HEK293 (cell line): ENCODE data around the gene PBX2.

ENCODE experiments used
- GFI1B ChIP-seq: fragments of 450-650 bp; formaldehyde crosslinking; IDR thresholded peaks from 2 replicates; pipeline ENCODE4 v1.5.1; 2016; ENCODE audit warnings: missing biosample characterization, missing genetic modification characterization
- HOXC10 ChIP-seq: sonication (generic); formaldehyde crosslinking; IDR thresholded peaks from 2 replicates; pipeline ENCODE4 v1.8.1; 2023; ENCODE audit warnings: mild to moderate bottlenecking, missing genetic modification reagents
- IKZF3 ChIP-seq: fragments of 450-650 bp; IDR thresholded peaks from 2 replicates; pipeline ENCODE4 v1.5.0; 2018; ENCODE audit warnings: missing biosample characterization, mild to moderate bottlenecking, missing genetic modification characterization, moderate library complexity
- KLF1 ChIP-seq: fragments of 450-650 bp; formaldehyde crosslinking; IDR thresholded peaks from 2 replicates; pipeline ENCODE4 v1.5.1; 2016; ENCODE audit warnings: missing biosample characterization, missing genetic modification characterization
- KLF8 ChIP-seq: fragments of 450-650 bp; formaldehyde crosslinking; IDR thresholded peaks from 2 replicates; pipeline ENCODE4 v1.5.1; 2016; ENCODE audit warnings: missing biosample characterization, missing genetic modification characterization
- MZF1 ChIP-seq: fragments of 450-650 bp; formaldehyde crosslinking; IDR thresholded peaks from 2 replicates; pipeline ENCODE4 v1.5.1; 2017; ENCODE audit warnings: missing biosample characterization, missing genetic modification characterization, borderline replicate concordance
- PRDM6 ChIP-seq: fragments of 450-650 bp; formaldehyde crosslinking; IDR thresholded peaks from 2 replicates; pipeline ENCODE4 v1.5.1; 2017; ENCODE audit warnings: missing biosample characterization, missing genetic modification characterization
- REPIN1 ChIP-seq: fragments of 450-650 bp; formaldehyde crosslinking; IDR thresholded peaks from 2 replicates; pipeline ENCODE4 v1.5.1; 2017; ENCODE audit warnings: missing biosample characterization, missing genetic modification characterization, low read depth
- SCRT2 ChIP-seq: fragments of 450-650 bp; formaldehyde crosslinking; IDR thresholded peaks from 2 replicates; pipeline ENCODE4 v1.5.1; 2016; ENCODE audit warnings: missing biosample characterization, missing genetic modification characterization
- SP7 ChIP-seq: fragments of 450-650 bp; formaldehyde crosslinking; IDR thresholded peaks from 2 replicates; pipeline ENCODE4 v1.5.1; 2016; ENCODE audit warnings: missing biosample characterization, missing genetic modification characterization
- YY2 ChIP-seq: fragments of 450-650 bp; formaldehyde crosslinking; IDR thresholded peaks from 2 replicates; pipeline ENCODE4 v1.5.1; 2016; ENCODE audit warnings: missing biosample characterization, missing genetic modification characterization
- ZFP69B ChIP-seq: fragments of 450-650 bp; formaldehyde crosslinking; IDR thresholded peaks from 2 replicates; pipeline ENCODE4 v1.5.1; 2016; ENCODE audit warnings: missing biosample characterization, missing genetic modification characterization
- ZNF112 ChIP-seq: fragments of 450-650 bp; formaldehyde crosslinking; IDR thresholded peaks from 2 replicates; pipeline ENCODE4 v1.5.0; 2017; ENCODE audit warnings: missing biosample characterization, missing genetic modification characterization
- ZNF132 ChIP-seq: fragments of 450-650 bp; formaldehyde crosslinking; IDR thresholded peaks from 2 replicates; pipeline ENCODE4 v1.5.1; 2017; ENCODE audit warnings: missing biosample characterization, missing genetic modification characterization, borderline replicate concordance
- ZNF148 ChIP-seq: fragments of 450-650 bp; formaldehyde crosslinking; IDR thresholded peaks from 2 replicates; pipeline ENCODE4 v1.5.0; 2017; ENCODE audit warnings: missing biosample characterization, missing genetic modification characterization, borderline replicate concordance
- ZNF155 ChIP-seq: fragments of 450-650 bp; formaldehyde crosslinking; IDR thresholded peaks from 2 replicates; pipeline ENCODE4 v1.5.1; 2016; ENCODE audit warnings: missing biosample characterization, missing genetic modification characterization
- ZNF280D ChIP-seq: fragments of 450-650 bp; formaldehyde crosslinking; IDR thresholded peaks from 2 replicates; pipeline ENCODE4 v1.5.1; 2016; ENCODE audit warnings: missing biosample characterization, missing genetic modification characterization
- ZNF311 ChIP-seq: fragments of 450-650 bp; formaldehyde crosslinking; IDR thresholded peaks from 2 replicates; pipeline ENCODE4 v1.5.1; 2017; ENCODE audit warnings: missing biosample characterization, missing genetic modification characterization, borderline replicate concordance
- ZNF324 ChIP-seq: fragments of 450-650 bp; formaldehyde crosslinking; IDR thresholded peaks from 2 replicates; pipeline ENCODE4 v1.5.1; 2016; ENCODE audit warnings: missing biosample characterization, missing genetic modification characterization
- ZNF341 ChIP-seq: fragments of 450-650 bp; formaldehyde crosslinking; IDR thresholded peaks from 2 replicates; pipeline ENCODE4; 2016; ENCODE audit warnings: low read depth, missing biosample characterization, missing genetic modification characterization
- ZNF366 ChIP-seq: fragments of 450-650 bp; formaldehyde crosslinking; conservative IDR thresholded peaks from 2 replicates; pipeline ENCODE4 v1.5.1; 2016; ENCODE audit warnings: missing biosample characterization, missing genetic modification characterization
- ZNF37A ChIP-seq: fragments of 450-650 bp; IDR thresholded peaks from 2 replicates; pipeline ENCODE4 v1.5.1; 2018; ENCODE audit warnings: missing biosample characterization, missing genetic modification characterization
- ZNF426 ChIP-seq: fragments of 450-650 bp; formaldehyde crosslinking; IDR thresholded peaks from 2 replicates; pipeline ENCODE4 v1.5.1; 2017; ENCODE audit warnings: missing biosample characterization, missing genetic modification characterization, mild to moderate bottlenecking, inconsistent platforms, moderate library complexity
- ZNF48 ChIP-seq: fragments of 450-650 bp; formaldehyde crosslinking; IDR thresholded peaks from 2 replicates; pipeline ENCODE4 v1.5.1; 2016; ENCODE audit warnings: missing biosample characterization, missing genetic modification characterization
- ZNF529 ChIP-seq: fragments of 450-650 bp; formaldehyde crosslinking; IDR thresholded peaks from 2 replicates; pipeline ENCODE4 v1.5.1; 2017; ENCODE audit warnings: missing genetic modification characterization, missing biosample characterization; ENCODE audit not compliant: insufficient replicate concordance
- ZNF530 ChIP-seq: fragments of 450-650 bp; formaldehyde crosslinking; IDR thresholded peaks from 2 replicates; pipeline ENCODE4 v1.5.1; 2016; ENCODE audit warnings: low read depth, missing biosample characterization, missing genetic modification characterization
- ZNF560 ChIP-seq: fragments of 450-650 bp; formaldehyde crosslinking; IDR thresholded peaks from 2 replicates; pipeline ENCODE4 v1.5.1; 2017; ENCODE audit warnings: missing biosample characterization, missing genetic modification characterization, borderline replicate concordance
- ZNF561 ChIP-seq: fragments of 450-650 bp; IDR thresholded peaks from 2 replicates; pipeline ENCODE4 v1.5.1; 2018; ENCODE audit warnings: missing biosample characterization, missing genetic modification characterization, borderline replicate concordance
- ZNF596 ChIP-seq: fragments of 450-650 bp; IDR thresholded peaks from 2 replicates; pipeline ENCODE4 v1.5.0; 2018; ENCODE audit warnings: missing biosample characterization, mild to moderate bottlenecking, missing genetic modification characterization, moderate library complexity
- ZNF785 ChIP-seq: fragments of 450-650 bp; formaldehyde crosslinking; IDR thresholded peaks from 2 replicates; pipeline ENCODE4 v1.5.1; 2016; ENCODE audit warnings: missing biosample characterization, missing genetic modification characterization
- ZNF830 ChIP-seq: fragments of 450-650 bp; IDR thresholded peaks from 2 replicates; pipeline ENCODE4 v1.5.0; 2018; ENCODE audit warnings: missing biosample characterization, missing genetic modification characterization, low read depth, mild to moderate bottlenecking, moderate library complexity
- ZSCAN4 ChIP-seq: fragments of 450-650 bp; formaldehyde crosslinking; IDR thresholded peaks from 2 replicates; pipeline ENCODE4 v1.5.1; 2017; ENCODE audit warnings: missing biosample characterization, missing genetic modification characterization

PBX2 gene

GRCh38 chr6:32154514-32155161 is 35.4 kb downstream of the PBX2 start (continued):
- TF ChIP-seq ZNF324 (tag by site-specific recombination) = no peak; the same call in 1 of the 2 replicates
- no peak for TF ChIP-seq ZNF132 (tag by site-specific recombination)
- peak; percentile 60 for TF ChIP-seq ZNF341 (tag by site-specific recombination)
- no peak for TF ChIP-seq KLF8 (tag by site-specific recombination)
- no peak for TF ChIP-seq ZNF530 (tag by site-specific recombination)
- no peak for TF ChIP-seq ZNF155
- no peak for TF ChIP-seq ZNF280D (tag by site-specific recombination)
- no peak for TF ChIP-seq ZNF366 (tag by site-specific recombination)
- no peak for TF ChIP-seq PRDM6 (tag by site-specific recombination)
- no peak for TF ChIP-seq SP7 (tag by site-specific recombination)
- TF ChIP-seq ZSCAN4 (tag by site-specific recombination) = no peak
- TF ChIP-seq ZNF830 (tag by site-specific recombination) = no peak
- TF ChIP-seq REPIN1 (tag by site-specific recombination) = no peak; the same call in 1 of the 2 replicates
- peak; percentile 36; the same call in 1 of the 2 replicates for TF ChIP-seq KLF1 (tag by site-specific recombination)
- no peak for TF ChIP-seq ZNF560 (tag by site-specific recombination)
- no peak for TF ChIP-seq IKZF3 (tag by site-specific recombination)
- no peak for TF ChIP-seq ZNF561
- TF ChIP-seq ZNF785 (tag by site-specific recombination) = no peak
- TF ChIP-seq ZNF529 (tag by site-specific recombination) = no peak
- TF ChIP-seq ZFP69B (tag by site-specific recombination) = no peak
- no peak for TF ChIP-seq MZF1 (tag by site-specific recombination)
- TF ChIP-seq YY2 = no peak
- TF ChIP-seq GFI1B = no peak
- TF ChIP-seq ZNF596 (tag by site-specific recombination) = no peak
- TF ChIP-seq SCRT2 (tag by site-specific recombination) = peak; percentile 91
- TF ChIP-seq ZNF112 (tag by site-specific recombination) = no peak
- TF ChIP-seq HOXC10 (CRISPR knock-in tag) = 0 out of 2 replicates have a peak, but pooled peaks have one; percentile 15
- TF ChIP-seq ZNF311 = no peak
- no peak for TF ChIP-seq ZNF48 (tag by site-specific recombination)
- no peak for TF ChIP-seq ZNF426 (tag by site-specific recombination)
- no peak for TF ChIP-seq ZNF148
- TF ChIP-seq ZNF37A (tag by site-specific recombination) = no peak
